ENCODE measurements around the gene MRPL19.

- TF ChIP-seq CTCF (IDR thresholded peaks at IDR 0.05; ENCODE audit: low read depth, low read length) (no peak), MAX (IDR thresholded peaks at IDR 0.05; ENCODE audit: low read depth, low read length) (no peak)
Measured at GRCh38 chr2:75633620-75634019, 13.0 kb upstream of the MRPL19 start.

Measured in NB4 (cell line).